ENCODE data around the gene RAPGEF6. TPM values are rescaled to one million over a fixed set of nuclear protein-coding genes. Genes with fewer than 3 reads are reported as not detected.
A peak's percentile ranks its signal among the peaks of the same experiment; 100 is the strongest.

RAPGEF6 gene
- total RNA-seq, 1 experiment from 2014 or later = 25.0 TPM

DNA sequence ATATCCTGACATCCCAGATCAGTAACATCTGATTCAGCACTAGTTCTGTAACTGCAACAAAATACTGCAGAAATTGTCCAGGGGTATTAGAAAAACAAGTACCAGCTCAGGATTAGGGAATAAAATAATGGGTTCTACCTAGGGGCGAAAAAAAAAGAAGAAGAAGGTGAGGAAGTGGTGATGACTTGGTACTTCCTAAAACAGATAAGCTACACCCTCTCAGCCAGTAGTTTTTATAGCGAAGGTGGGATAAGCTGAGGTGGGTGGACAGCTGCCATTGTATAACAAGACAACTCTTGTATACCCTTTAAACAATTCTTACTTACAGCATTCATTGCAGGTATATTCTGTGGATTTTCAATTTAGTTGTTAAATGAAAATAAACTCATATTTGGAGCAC is 19.1 kb downstream of the RAPGEF6 start:
- peaks cover 9% of the 10 kb centered on the region for H3K4me1 ChIP-seq (ENCODE audit: control insufficient read depth, insufficient read depth, low read length)
- no peaks in the 10 kb centered on the region for H3K9me3 ChIP-seq (ENCODE audit: control insufficient read depth, insufficient read depth, low read depth, low read length)
- H3K4me3 ChIP-seq (ENCODE audit: low read depth in 2 of 2, low read length in 2 of 2) = no peak overlapping the region
- BruUV-seq (replicated peaks) = TSS peak; percentile 46
- POLR2A ChIA-PET = no interaction called here
- intact Hi-C loops (cut with micrococcal nuclease; ENCODE audit: unreplicated experiment) (no loop called here), in situ Hi-C loops (cut with HindIII; ENCODE audit: low pct_unique_long_range_greater_than_20kb, low sequenced_read_pairs) (no loop called here)
- no peak for DNase-seq (ENCODE audit: low read depth, low spot score)
- no peaks in the 10 kb centered on the region for H3K36me3 ChIP-seq (ENCODE audit: control insufficient read depth, insufficient read depth, low read length)
- TF ChIP-seq TCF7L2 (IDR thresholded peaks at IDR 0.05; ENCODE audit: low read depth, low read length) = no peak
- TF ChIP-seq POLR2AphosphoS5 (IDR thresholded peaks at IDR 0.05; ENCODE audit: low read depth, low read length) = no peak
- TF ChIP-seq, protein P1, sequence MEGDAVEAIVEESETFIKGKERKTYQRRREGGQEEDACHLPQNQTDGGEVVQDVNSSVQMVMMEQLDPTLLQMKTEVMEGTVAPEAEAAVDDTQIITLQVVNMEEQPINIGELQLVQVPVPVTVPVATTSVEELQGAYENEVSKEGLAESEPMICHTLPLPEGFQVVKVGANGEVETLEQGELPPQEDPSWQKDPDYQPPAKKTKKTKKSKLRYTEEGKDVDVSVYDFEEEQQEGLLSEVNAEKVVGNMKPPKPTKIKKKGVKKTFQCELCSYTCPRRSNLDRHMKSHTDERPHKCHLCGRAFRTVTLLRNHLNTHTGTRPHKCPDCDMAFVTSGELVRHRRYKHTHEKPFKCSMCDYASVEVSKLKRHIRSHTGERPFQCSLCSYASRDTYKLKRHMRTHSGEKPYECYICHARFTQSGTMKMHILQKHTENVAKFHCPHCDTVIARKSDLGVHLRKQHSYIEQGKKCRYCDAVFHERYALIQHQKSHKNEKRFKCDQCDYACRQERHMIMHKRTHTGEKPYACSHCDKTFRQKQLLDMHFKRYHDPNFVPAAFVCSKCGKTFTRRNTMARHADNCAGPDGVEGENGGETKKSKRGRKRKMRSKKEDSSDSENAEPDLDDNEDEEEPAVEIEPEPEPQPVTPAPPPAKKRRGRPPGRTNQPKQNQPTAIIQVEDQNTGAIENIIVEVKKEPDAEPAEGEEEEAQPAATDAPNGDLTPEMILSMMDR (IDR thresholded peaks at IDR 0.05) = no peak
- no peak for TF ChIP-seq SIN3A (IDR thresholded peaks at IDR 0.05; ENCODE audit: borderline replicate concordance, insufficient read depth, low read depth, low read length)
- TF ChIP-seq, protein P2, sequence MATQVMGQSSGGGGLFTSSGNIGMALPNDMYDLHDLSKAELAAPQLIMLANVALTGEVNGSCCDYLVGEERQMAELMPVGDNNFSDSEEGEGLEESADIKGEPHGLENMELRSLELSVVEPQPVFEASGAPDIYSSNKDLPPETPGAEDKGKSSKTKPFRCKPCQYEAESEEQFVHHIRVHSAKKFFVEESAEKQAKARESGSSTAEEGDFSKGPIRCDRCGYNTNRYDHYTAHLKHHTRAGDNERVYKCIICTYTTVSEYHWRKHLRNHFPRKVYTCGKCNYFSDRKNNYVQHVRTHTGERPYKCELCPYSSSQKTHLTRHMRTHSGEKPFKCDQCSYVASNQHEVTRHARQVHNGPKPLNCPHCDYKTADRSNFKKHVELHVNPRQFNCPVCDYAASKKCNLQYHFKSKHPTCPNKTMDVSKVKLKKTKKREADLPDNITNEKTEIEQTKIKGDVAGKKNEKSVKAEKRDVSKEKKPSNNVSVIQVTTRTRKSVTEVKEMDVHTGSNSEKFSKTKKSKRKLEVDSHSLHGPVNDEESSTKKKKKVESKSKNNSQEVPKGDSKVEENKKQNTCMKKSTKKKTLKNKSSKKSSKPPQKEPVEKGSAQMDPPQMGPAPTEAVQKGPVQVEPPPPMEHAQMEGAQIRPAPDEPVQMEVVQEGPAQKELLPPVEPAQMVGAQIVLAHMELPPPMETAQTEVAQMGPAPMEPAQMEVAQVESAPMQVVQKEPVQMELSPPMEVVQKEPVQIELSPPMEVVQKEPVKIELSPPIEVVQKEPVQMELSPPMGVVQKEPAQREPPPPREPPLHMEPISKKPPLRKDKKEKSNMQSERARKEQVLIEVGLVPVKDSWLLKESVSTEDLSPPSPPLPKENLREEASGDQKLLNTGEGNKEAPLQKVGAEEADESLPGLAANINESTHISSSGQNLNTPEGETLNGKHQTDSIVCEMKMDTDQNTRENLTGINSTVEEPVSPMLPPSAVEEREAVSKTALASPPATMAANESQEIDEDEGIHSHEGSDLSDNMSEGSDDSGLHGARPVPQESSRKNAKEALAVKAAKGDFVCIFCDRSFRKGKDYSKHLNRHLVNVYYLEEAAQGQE (IDR thresholded peaks at IDR 0.05; ENCODE audit: insufficient read depth in 1 of 2, low read depth in 2 of 2, low read length in 1 of 2) = no peak
- no peak overlapping the region for H3K27ac ChIP-seq (ENCODE audit: low read length)
- CTCF ChIA-PET = no interaction called here
- no peak for ATAC-seq
- no peaks in the 10 kb centered on the region for H3K27me3 ChIP-seq (ENCODE audit: control insufficient read depth, insufficient read depth, low read length)

DNA sequence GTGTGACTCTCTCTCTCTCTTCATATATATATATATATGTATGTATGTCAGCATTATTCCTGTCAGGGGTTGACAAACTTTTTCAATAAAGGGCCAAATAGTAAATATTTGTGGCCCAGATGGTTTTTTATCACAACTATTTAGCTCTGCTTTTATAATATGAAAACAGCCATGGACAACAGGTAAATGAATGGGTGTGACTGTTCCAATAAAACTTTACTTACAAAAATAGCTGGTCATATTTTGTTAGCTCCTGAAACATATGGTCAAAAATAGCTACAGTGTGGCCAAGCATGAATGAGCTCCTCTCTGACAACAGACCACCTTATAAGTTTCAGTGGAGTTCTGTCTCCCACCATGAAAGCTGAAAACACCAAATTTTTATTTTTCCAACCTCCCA is 21.6 kb downstream of the RAPGEF6 start:
- Histone ChIP-seq H3K36me3 (ENCODE audit: control insufficient read depth, insufficient read depth, low read length) (no peaks in the 10 kb centered on the region), H3K9me3 (ENCODE audit: control insufficient read depth, insufficient read depth, low read depth, low read length) (no peaks in the 10 kb centered on the region), H3K4me3 (ENCODE audit: low read depth in 2 of 2, low read length in 2 of 2) (no peak overlapping the region), H3K27me3 (ENCODE audit: control insufficient read depth, insufficient read depth, low read length) (no peaks in the 10 kb centered on the region), H3K27ac (ENCODE audit: low read length) (no peak overlapping the region), H3K4me1 (ENCODE audit: control insufficient read depth, insufficient read depth, low read length) (peaks cover 21% of the 10 kb centered on the region)
- ChIA-PET POLR2A (interaction anchor here (0.6 to 0.7 kb wide), 2 partner anchors 12 to 16 kb away, joined by 3 to 7 read pairs; no protein-coding TSS in a partner anchor), CTCF (no interaction called here)
- TF ChIP-seq POLR2AphosphoS5 (IDR thresholded peaks at IDR 0.05; ENCODE audit: low read depth, low read length) = no peak
- no TSS peak for BruUV-seq (replicated peaks)
- in situ Hi-C loops (cut with HindIII; ENCODE audit: low pct_unique_long_range_greater_than_20kb, low sequenced_read_pairs) = no loop called here
- no peak for ATAC-seq
- intact Hi-C loops (cut with micrococcal nuclease; ENCODE audit: unreplicated experiment) = no loop called here
- DNase-seq (ENCODE audit: low read depth, low spot score) = no peak

DNA sequence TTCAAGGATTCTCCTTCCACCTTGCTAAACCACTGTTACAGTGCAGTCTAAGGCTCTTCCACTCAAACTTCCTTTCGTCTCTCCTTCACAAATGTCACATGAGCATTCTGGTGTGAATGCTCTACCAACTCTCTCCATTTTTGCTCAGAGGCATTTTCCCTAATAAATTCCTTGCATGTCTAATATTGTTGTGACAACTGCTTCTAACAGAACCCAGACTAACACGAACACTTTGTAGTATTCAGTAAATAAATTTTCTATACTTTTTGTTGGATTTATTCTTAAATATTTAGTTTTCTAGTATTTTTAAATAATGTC is 24.0 kb downstream of the RAPGEF6 start:
- DNase-seq (ENCODE audit: low read depth, low spot score) = no peak

More for the DNA sequence above, 24.0 kb downstream of the RAPGEF6 start:
- Histone ChIP-seq H3K27ac (ENCODE audit: low read length) (peak overlapping the region; percentile 64), H3K4me3 (ENCODE audit: low read depth in 2 of 2, low read length in 2 of 2) (no peak overlapping the region), H3K36me3 (ENCODE audit: control insufficient read depth, insufficient read depth, low read length) (no peaks in the 10 kb centered on the region), H3K4me1 (ENCODE audit: control insufficient read depth, insufficient read depth, low read length) (peaks cover 31% of the 10 kb centered on the region), H3K27me3 (ENCODE audit: control insufficient read depth, insufficient read depth, low read length) (no peaks in the 10 kb centered on the region), H3K9me3 (ENCODE audit: control insufficient read depth, insufficient read depth, low read depth, low read length) (no peaks in the 10 kb centered on the region)
- ChIA-PET CTCF (no interaction called here), POLR2A (interaction anchor here (0.6 kb wide), 1 partner anchor 40 kb away, joined by 7 read pairs; no protein-coding TSS in a partner anchor)
- in situ Hi-C loops (cut with HindIII; ENCODE audit: low pct_unique_long_range_greater_than_20kb, low sequenced_read_pairs) = no loop called here
- TF ChIP-seq SIN3A (IDR thresholded peaks at IDR 0.05; ENCODE audit: borderline replicate concordance, insufficient read depth, low read depth, low read length) = no peak
- TF ChIP-seq, protein P2 (IDR thresholded peaks at IDR 0.05; ENCODE audit: insufficient read depth in 1 of 2, low read depth in 2 of 2, low read length in 1 of 2) = no peak
- TF ChIP-seq, protein P1 (IDR thresholded peaks at IDR 0.05) = no peak
- no peak for TF ChIP-seq POLR2AphosphoS5 (IDR thresholded peaks at IDR 0.05; ENCODE audit: low read depth, low read length)
- no peak for TF ChIP-seq TCF7L2 (IDR thresholded peaks at IDR 0.05; ENCODE audit: low read depth, low read length)
- BruUV-seq (replicated peaks) = no TSS peak
- no peak for ATAC-seq
- intact Hi-C loops (cut with micrococcal nuclease; ENCODE audit: unreplicated experiment) = no loop called here
